ENCODE results near the gene TBC1D2B.

TBC1D2B gene

GRCh38 chr15:78048628-78048920 lies 28.9 kb downstream of the TBC1D2B start:
- H3K4me1 ChIP-seq (ENCODE audit: control insufficient read depth, insufficient read depth, low read length), result peaks cover 26% of the 10 kb centered on the region
- TF ChIP-seq RBAK (tag by site-specific recombination; IDR thresholded peaks at IDR 0.05) (no peak), ZNF530 (tag by site-specific recombination; IDR thresholded peaks at IDR 0.05; ENCODE audit: low read depth) (no peak), ZNF114 (tag by site-specific recombination; IDR thresholded peaks at IDR 0.05) (no peak), ZNF311 (tag by site-specific recombination; IDR thresholded peaks at IDR 0.05; ENCODE audit: borderline replicate concordance) (no peak), ZNF362 (tag by site-specific recombination; IDR thresholded peaks at IDR 0.05) (no peak), ZBTB11 (tag by site-specific recombination; conservative IDR thresholded peaks at IDR 0.05; ENCODE audit: low read depth) (no peak), ZNF555 (tag by site-specific recombination; conservative IDR thresholded peaks at IDR 0.05) (no peak), ZNF596 (tag by site-specific recombination; IDR thresholded peaks at IDR 0.05) (no peak), ZNF350 (tag by site-specific recombination; IDR thresholded peaks at IDR 0.05) (no peak), ZNF155 (tag by site-specific recombination; IDR thresholded peaks at IDR 0.05) (no peak), ZFP69B (tag by site-specific recombination; IDR thresholded peaks at IDR 0.05) (no peak), ZXDB (tag by site-specific recombination; IDR thresholded peaks at IDR 0.05) (no peak), REST (tag by site-specific recombination; IDR thresholded peaks at IDR 0.05) (no peak), ZBTB10 (tag by site-specific recombination; IDR thresholded peaks at IDR 0.05) (no peak), FEZF1 (tag by site-specific recombination; IDR thresholded peaks at IDR 0.05) (no peak), ZNF175 (tag by site-specific recombination; IDR thresholded peaks at IDR 0.05) (no peak), KLF1 (tag by site-specific recombination; IDR thresholded peaks at IDR 0.05) (no peak), ZNF704 (tag by site-specific recombination; IDR thresholded peaks at IDR 0.05) (no peak)
- no peak overlapping the region for H3K27ac ChIP-seq (ENCODE audit: extremely low read depth, low read depth, low read length)
- ChIA-PET CTCF (no interaction called here), POLR2A (interaction anchor here (0.6 kb wide), 1 partner anchor 1921 kb away, joined by 4 read pairs; no protein-coding TSS in a partner anchor)
- H3K9me3 ChIP-seq (ENCODE audit: control insufficient read depth, insufficient read depth, low read depth, low read length), result no peaks in the 10 kb centered on the region
- no peak overlapping the region for H3K4me3 ChIP-seq (ENCODE audit: low read depth, low read length)
- peaks cover 3 to 39% of the 10 kb centered on the region in 2 experiments; a peak in 2 of 3 replicates for H3K36me3 ChIP-seq (ENCODE audit: control insufficient read depth in 2 of 2, insufficient read depth in 1 of 2, low read length in 2 of 2)

Measured in HEK293 (cell line).